Activated B cell treated with CpG ODN at 0.5 μM for 24 hours (primary cell): ENCODE measurements around the gene KCNH6. TPM values are rescaled to one million over a fixed set of nuclear protein-coding genes. Genes with fewer than 3 reads are reported as not detected.
A peak's percentile ranks its signal among the peaks of the same experiment; 100 is the strongest.

Experiments
- ATAC-seq: fragments of 200-7000 bp; cut with Tn5 transposase; one replicate; pipeline ENCODE4 v1.10.0; 2021; ENCODE audit warnings: low read depth, mild to moderate bottlenecking, moderate library complexity
- CTCF ChIA-PET: fragments of 350-600 bp; sonication (Branson Sonifier 250); formaldehyde crosslinking; loops from one replicate; lab custom pipeline; 2021; ENCODE audit warnings: antibody characterized with exemption; lab: Charles Lee
- POLR2A ChIA-PET: fragments of 350-600 bp; sonication (Branson Sonifier 250); formaldehyde crosslinking; loops from one replicate; lab custom pipeline; 2021; ENCODE audit warnings: antibody characterized with exemption; lab: Charles Lee
- DNase-seq: peaks from one replicate; pipeline ENCODE4 v3.0.0; 2022
- H3K27ac Mint-ChIP-seq: one replicate; pipeline ENCODE4 v1.8.0; 2020; ENCODE audit warnings: mixed read lengths
- H3K27me3 Mint-ChIP-seq: one replicate; pipeline ENCODE4 v1.8.0; 2021; ENCODE audit warnings: mixed read lengths
- H3K36me3 Mint-ChIP-seq: one replicate; pipeline ENCODE4 v1.8.0; 2021; ENCODE audit warnings: low read depth, mixed read lengths
- H3K4me1 Mint-ChIP-seq: one replicate; pipeline ENCODE4 v1.8.0; 2021; ENCODE audit warnings: mixed read lengths
- H3K4me3 Mint-ChIP-seq: one replicate; pipeline ENCODE4 v1.8.0; 2020; ENCODE audit warnings: mild to moderate bottlenecking, mixed read lengths
- H3K9me3 Mint-ChIP-seq: one replicate; pipeline ENCODE4 v1.8.0; 2020; ENCODE audit warnings: mixed read lengths
- CTCF ChIP-seq: fragments of 200-600 bp; IDR thresholded peaks from one replicate; pipeline ENCODE4 v1.8.0; 2022; ENCODE audit warnings: antibody characterized with exemption, mild to moderate bottlenecking
- intact Hi-C: fragments of 100-400 bp; cut with micrococcal nuclease; formaldehyde crosslinking; loops from one replicate; pipeline ENCODE4 v1.15.1; 2024
- total RNA-seq: library from RNA; stranded (reverse); gene quantifications from 2 replicates; pipeline ENCODE4 v1.2.3, GENCODE V29; 2022

The KCNH6 gene
- total RNA-seq, 1 donor from 2014 or later: not detected

GRCh38 chr17:63549289-63549945 lies 26.3 kb downstream of the KCNH6 start:
- H3K4me3 Mint-ChIP-seq: peak overlapping the region; percentile 99
- DNase-seq (no peak), ATAC-seq (peak; percentile 4)
- H3K27ac Mint-ChIP-seq: peak overlapping the region; percentile 95
- no peaks in the 10 kb centered on the region for H3K27me3 Mint-ChIP-seq
- H3K4me1 Mint-ChIP-seq: peaks cover 48% of the 10 kb centered on the region
- intact Hi-C loops: no loop called here
- ChIA-PET POLR2A (interaction anchor here (0.7 to 2.6 kb wide), 10 partner anchors 10 to 1098 kb away, joined by 3 to 25 read pairs (median 4); partner anchors contain the start of genes CCDC47, CYB561, DDX42 and MAP3K3), CTCF (interaction anchor here (0.6 to 2.3 kb wide), 2 partner anchors 124 to 945 kb away, joined by 4 to 5 read pairs; no protein-coding TSS in a partner anchor)
- peaks cover 19% of the 10 kb centered on the region for H3K36me3 Mint-ChIP-seq
- TF ChIP-seq CTCF: no peak
- H3K9me3 Mint-ChIP-seq: no peaks in the 10 kb centered on the region

- Mint-ChIP-seq H3K9me3 (no peaks in the 10 kb centered on the region), H3K4me3 (peak within 1 kb of the TSS; percentile 99), H3K4me1 (peaks cover 56% of the 10 kb centered on the region), H3K27ac (peak within 1 kb of the TSS; percentile 95), H3K36me3 (peaks cover 24% of the 10 kb centered on the region), H3K27me3 (no peaks in the 10 kb centered on the region)
- ChIA-PET CTCF (interaction anchor here (0.6 to 2.3 kb wide), 2 partner anchors 124 to 944 kb away, joined by 4 to 5 read pairs; no protein-coding TSS in a partner anchor), POLR2A (interaction anchor here (0.6 to 2.6 kb wide), 18 partner anchors 9 to 596 kb away, joined by 3 to 25 read pairs (median 4); partner anchors contain the start of genes CCDC47, CYB561, DDX42 and MAP3K3)
- peak; percentile 94 for ATAC-seq
- DNase-seq: peak; percentile 94
- intact Hi-C loops: loop anchor here (1.0 to 5.0 kb wide), 10 partner anchors 50 to 957 kb away; partner anchors contain the start of genes CCDC47, CEP95, CYB561 and DDX5
- no peak for TF ChIP-seq CTCF
Measured at GRCh38 chr17:63549946-63550816, 27.0 kb downstream of the KCNH6 start, which contains the start of gene DCAF7. TSS of gene DCAF7 (plus strand) at chr17:63550477. CDS start at chr17:63550678, 201 bp downstream.

- Mint-ChIP-seq H3K4me1 (peaks cover 64% of the 10 kb centered on the region), H3K36me3 (peaks cover 28% of the 10 kb centered on the region), H3K27ac (peak overlapping the region; percentile 95), H3K27me3 (no peaks in the 10 kb centered on the region), H3K9me3 (no peaks in the 10 kb centered on the region), H3K4me3 (peak overlapping the region; percentile 99)
- DNase-seq (no peak), ATAC-seq (no peak)
- ChIA-PET CTCF (interaction anchor here (2.3 kb wide), 1 partner anchor 125 kb away, joined by 5 read pairs; no protein-coding TSS in a partner anchor), POLR2A (interaction anchor here (0.6 to 2.6 kb wide), 18 partner anchors 17 to 595 kb away, joined by 3 to 25 read pairs (median 4); partner anchors contain the start of genes CCDC47, CYB561, DDX42 and MAP3K3)
- intact Hi-C loops: loop anchor here (1.0 to 5.0 kb wide), 10 partner anchors 49 to 956 kb away; partner anchors contain the start of genes CCDC47, CEP95, CYB561 and DDX5
- TF ChIP-seq CTCF: no peak
Measured at GRCh38 chr17:63550817-63551639, 27.9 kb downstream of the KCNH6 start.

GRCh38 chr17:63552211-63552610 lies 29.1 kb downstream of the KCNH6 start:
- POLR2A ChIA-PET: interaction anchor here (0.6 to 1.9 kb wide), 5 partner anchors 11 to 287 kb away, joined by 3 to 15 read pairs (median 4); partner anchors contain the start of genes CCDC47 and DDX42
- ATAC-seq (no peak), DNase-seq (no peak)
- Mint-ChIP-seq H3K36me3 (peaks cover 34% of the 10 kb centered on the region), H3K4me3 (peak overlapping the region; percentile 99), H3K4me1 (peaks cover 72% of the 10 kb centered on the region), H3K27ac (no peak overlapping the region), H3K27me3 (no peaks in the 10 kb centered on the region), H3K9me3 (no peaks in the 10 kb centered on the region)
- TF ChIP-seq CTCF: no peak
- intact Hi-C loops: loop anchor here (5.0 kb wide), 2 partner anchors 585 to 955 kb away; partner anchors contain the start of genes CEP95, DDX5 and TANC2
- CTCF ChIA-PET: no interaction called here
